Measurements from ENCODE around the gene DAPK2.

DNA sequence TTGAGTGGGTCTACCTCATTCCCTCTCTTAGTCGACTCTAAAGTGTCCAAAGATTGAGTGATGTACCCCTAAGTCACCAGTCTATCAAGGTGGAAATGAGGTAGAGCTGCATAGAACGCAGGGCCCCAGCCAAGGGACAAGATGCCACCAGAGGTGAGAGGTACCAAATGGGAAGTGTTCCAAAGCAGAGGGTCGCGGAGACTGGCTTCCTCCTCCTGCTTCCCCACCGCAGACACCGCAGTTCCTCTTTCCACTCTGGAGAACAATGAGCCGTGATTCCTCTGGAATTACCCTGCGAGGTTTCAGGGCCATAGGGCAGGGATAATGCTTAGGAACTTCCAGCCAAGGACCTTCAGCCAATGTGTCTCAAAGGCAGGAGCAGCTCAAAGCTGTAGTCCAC, 55.8 kb downstream of the DAPK2 start:
- TF ChIP-seq, protein P1, sequence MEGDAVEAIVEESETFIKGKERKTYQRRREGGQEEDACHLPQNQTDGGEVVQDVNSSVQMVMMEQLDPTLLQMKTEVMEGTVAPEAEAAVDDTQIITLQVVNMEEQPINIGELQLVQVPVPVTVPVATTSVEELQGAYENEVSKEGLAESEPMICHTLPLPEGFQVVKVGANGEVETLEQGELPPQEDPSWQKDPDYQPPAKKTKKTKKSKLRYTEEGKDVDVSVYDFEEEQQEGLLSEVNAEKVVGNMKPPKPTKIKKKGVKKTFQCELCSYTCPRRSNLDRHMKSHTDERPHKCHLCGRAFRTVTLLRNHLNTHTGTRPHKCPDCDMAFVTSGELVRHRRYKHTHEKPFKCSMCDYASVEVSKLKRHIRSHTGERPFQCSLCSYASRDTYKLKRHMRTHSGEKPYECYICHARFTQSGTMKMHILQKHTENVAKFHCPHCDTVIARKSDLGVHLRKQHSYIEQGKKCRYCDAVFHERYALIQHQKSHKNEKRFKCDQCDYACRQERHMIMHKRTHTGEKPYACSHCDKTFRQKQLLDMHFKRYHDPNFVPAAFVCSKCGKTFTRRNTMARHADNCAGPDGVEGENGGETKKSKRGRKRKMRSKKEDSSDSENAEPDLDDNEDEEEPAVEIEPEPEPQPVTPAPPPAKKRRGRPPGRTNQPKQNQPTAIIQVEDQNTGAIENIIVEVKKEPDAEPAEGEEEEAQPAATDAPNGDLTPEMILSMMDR (IDR thresholded peaks at IDR 0.05; ENCODE audit: insufficient read depth, low read depth, low read length) = no peak
- no peak for TF ChIP-seq EZH2 (IDR thresholded peaks at IDR 0.05; ENCODE audit: insufficient read depth, low read length)
